NCI-H146 treated with DMSO at 0.1 percent for 48 hours (cell line): Measurements from ENCODE around the gene ZNF655.
"Not testable (repeated sequence)": the region's sequence is repeated elsewhere in the genome, so short reads cannot be mapped to it uniquely, and the experiment has no call there.

ENCODE experiments used
- DNase-seq: peaks from one replicate; lab custom pipeline; 2025; ENCODE audit not compliant: unreplicated experiment; lab: John Stamatoyannopoulos, UW

ZNF655 gene

DNA sequence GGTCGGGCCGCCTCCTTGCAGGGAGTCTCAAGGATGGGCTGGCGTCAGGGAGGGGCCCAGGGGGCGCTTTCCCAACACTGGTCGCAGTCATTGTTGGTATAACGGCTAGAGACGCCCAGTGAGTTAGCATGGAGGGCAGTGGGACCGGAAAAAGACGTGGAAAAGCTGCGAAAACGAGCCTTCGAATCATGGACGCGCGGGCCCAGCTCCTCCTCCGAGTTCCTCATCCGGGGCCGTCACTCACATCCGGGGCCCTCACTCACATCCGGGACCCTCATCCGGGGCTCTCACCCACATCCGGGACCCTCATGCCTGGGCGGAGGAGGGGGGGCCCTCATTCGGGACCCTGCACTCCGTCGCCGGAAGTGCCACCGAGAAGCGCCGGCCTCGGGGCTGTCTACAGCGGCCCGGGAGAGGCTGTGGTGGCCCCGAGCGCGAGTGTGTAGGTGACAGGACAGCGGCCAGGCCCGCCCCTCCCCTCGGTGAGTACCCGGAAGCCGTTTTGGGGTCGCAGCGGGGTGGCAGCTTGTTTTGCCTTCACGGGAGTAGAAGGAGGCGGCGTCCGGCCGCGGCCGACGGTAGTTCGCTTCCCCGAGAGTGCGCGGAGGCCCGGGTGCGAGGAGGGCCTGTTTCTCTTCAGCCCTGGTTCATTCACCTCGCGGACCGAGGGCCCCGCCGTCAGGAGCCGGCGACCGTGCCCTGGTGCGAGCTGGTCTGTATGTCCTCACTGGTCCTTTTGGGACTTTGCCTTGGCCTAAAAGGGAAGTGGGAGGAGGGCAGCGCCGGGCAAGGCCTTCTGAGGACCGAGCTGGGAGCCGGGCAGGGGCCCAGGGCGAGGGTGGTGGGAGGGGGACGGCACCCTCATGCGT lies at the start of gene ZNF655:
Gene ZNF655 (plus strand): TSS at position 337 of the 869 bp plus-strand sequence. CDS start 1,918 bp downstream, outside the sequence.
- DNase-seq, result peak; percentile 69

DNA sequence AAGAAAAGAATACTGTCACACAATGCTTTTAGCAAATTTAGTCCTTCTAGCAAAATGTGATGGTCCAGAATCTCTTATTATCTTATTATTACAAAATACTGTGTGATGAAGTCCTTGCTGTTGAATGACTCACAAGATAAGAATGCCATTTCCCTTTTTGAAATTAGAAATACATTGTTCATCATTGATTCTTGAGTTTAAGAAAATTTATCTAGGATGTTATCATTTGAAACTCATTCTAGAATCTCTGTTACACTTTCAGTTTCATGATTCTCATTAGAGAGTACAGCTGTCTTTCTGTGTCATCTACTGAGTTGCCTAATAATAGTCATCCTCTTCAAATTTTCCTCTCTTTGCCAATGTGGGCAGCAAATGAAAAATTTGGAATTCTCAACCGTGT lies 44.4 kb upstream of the ZNF655 start:
- DNase-seq, result no peak

GRCh38 chr7:99521399-99521798 lies 37.0 kb upstream of the ZNF655 start:
- no peak for DNase-seq

DNA sequence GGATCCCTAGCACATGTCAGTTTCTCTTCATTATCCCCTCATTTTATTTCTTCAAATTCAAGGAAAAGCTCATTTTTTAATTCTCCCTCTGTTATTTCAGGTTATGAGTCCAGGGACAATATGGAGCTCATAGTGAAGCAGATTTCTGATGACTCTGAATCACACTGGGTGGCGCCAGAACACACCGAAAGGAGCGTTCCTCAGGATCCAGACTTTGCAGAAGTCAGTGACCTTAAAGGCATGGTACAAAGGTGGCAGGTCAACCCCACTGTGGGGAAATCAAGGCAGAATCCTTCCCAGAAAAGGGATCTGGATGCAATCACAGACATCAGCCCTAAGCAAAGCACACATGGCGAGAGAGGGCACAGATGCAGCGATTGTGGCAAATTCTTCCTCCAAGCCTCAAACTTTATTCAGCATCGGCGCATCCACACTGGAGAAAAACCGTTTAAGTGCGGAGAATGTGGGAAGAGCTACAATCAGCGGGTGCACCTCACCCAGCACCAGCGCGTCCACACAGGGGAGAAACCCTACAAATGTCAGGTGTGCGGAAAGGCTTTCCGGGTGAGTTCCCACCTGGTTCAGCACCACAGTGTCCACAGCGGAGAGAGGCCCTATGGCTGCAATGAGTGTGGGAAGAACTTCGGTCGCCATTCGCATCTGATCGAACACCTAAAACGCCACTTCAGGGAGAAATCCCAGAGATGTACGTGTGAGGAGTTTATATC lies 32.6 kb upstream of the ZNF655 start:
- DNase-seq, result no peak

DNA sequence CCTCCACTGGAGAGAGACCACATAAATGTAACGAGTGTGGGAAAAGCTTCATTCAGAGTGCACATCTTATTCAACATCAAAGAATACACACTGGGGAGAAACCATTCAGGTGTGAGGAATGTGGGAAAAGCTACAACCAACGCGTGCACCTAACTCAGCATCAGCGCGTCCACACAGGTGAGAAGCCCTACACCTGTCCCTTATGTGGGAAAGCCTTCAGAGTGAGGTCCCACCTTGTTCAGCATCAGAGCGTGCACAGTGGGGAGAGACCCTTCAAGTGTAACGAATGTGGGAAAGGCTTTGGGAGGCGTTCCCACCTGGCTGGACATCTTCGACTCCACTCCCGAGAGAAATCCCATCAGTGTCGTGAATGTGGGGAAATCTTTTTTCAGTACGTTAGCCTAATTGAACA lies 27.1 kb upstream of the ZNF655 start:
- no peak for DNase-seq

- no peak for DNase-seq
Observed at GRCh38 chr7:99535667-99536066, 22.8 kb upstream of the ZNF655 start.

DNA sequence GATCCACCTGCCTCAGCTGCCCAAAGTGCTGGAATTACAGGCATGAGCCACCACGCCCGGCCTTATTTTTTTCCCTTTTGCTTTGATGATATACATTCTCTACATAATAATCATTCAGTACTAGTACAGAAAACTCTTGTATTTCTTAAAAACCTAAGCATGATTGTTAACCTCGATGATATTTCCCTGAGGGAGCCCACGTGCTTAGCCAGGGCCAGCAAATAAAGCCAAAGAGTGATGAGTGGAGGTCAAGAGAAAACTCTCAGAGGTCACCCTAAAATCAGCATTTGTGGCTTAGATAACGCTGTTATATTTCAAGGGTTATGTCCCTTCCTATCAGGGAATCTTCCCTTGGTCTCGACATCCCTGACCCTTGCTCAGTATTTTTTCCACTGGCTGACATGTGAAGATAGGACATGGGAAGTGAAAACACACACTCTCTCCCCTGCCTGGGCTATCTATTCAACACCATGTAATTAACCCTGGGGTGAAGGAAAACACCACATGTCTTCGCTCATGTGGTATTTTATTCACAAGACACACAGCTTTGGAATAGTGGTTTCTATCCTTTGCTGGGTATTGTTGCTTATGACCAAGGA lies 19.1 kb upstream of the ZNF655 start:
- DNase-seq, result no peak

GRCh38 chr7:99540542-99540941 lies 17.9 kb upstream of the ZNF655 start:
- no peak for DNase-seq

- no peak for DNase-seq
Observed at GRCh38 chr7:99541212-99541611, 17.2 kb upstream of the ZNF655 start.

- no peak for DNase-seq
Observed at GRCh38 chr7:99543081-99543671, 15.3 kb upstream of the ZNF655 start.

DNA sequence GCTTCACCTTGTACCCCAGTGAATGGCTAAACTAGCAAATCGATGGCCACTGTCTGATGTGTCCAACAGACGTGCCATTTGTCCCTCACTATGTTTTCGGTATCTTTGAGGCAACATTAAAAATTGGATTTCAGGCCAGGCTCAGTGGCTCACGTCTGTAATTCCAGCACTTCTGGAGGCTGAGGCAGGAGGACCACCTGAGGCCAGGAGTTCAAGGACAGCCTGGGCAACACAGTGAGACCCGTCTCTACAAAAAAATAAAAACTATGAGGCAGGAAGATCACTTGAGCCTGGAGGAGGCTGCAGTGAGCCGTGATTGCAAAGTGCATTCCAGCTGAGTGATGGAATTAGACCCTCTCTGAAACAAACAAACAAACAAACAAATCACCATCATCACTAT lies 14.5 kb upstream of the ZNF655 start:
- DNase-seq, result no peak

DNA sequence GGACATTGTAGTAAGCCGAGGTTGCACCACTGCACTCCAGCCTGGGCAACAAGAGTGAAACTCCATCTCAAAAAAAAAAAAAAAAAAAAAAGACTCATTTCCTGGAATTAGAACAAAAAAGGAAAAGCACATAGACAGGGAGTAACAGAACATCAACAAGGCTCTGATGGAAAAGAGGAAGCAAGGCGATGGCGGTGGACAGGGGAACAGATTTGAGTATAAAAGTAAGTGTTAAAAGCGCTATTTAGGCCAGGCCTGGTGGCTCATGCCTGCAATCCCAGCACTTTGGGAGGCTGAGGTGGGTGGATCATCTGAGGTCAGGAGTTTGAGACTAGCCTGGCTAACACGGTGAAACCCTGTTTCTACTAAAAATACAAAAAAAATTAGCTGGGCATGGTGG lies 13.1 kb upstream of the ZNF655 start:
- not testable (repeated sequence) for DNase-seq

- DNase-seq, result not testable (repeated sequence)
Observed at GRCh38 chr7:99549545-99549944, 8.9 kb upstream of the ZNF655 start.

GRCh38 chr7:99551334-99551733 lies 7.1 kb upstream of the ZNF655 start:
- DNase-seq, result no peak

DNA sequence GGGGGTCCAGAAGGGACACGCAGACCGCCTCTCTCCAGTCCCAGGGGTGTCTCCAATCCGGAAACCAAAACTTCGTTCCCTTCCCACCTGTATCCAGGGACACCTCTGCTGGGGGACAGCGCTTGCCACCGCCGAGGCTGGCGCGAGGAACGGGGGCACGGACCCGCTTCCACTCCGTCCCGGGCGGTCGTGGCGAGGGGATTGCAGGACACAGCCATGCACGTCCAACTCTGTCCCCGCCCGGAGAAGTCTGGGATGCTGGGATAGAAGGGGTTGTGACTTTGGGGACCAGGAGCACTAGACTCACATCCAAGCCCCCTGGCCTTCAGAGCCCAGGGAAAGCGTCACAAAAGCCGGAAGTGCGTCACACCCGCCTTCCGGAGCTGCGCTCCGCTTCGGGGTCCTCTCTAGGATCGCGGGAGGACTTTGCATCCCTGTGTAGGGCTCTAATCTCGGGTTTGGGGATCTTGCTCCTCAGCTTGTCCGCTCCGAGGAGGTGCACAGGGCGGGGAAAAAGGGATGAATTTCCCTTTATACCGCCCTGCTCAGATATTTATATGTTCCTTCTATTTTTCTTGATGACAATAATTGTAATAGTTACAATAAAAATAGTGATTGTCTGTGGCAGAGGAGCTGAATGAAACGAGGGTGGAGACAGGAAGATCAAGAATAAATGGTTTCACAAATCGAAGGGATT lies 6.5 kb upstream of the ZNF655 start, which contains the start of gene FAM200A:
Gene FAM200A (minus strand): TSS at position 348 of the 697 bp plus-strand sequence. CDS start 3,707 bp downstream, outside the sequence.
- peak; percentile 68 for DNase-seq

GRCh38 chr7:99553039-99553438 lies 5.4 kb upstream of the ZNF655 start:
- no peak for DNase-seq

- DNase-seq, result no peak
Observed at GRCh38 chr7:99554939-99555338, 3.5 kb upstream of the ZNF655 start.

DNA sequence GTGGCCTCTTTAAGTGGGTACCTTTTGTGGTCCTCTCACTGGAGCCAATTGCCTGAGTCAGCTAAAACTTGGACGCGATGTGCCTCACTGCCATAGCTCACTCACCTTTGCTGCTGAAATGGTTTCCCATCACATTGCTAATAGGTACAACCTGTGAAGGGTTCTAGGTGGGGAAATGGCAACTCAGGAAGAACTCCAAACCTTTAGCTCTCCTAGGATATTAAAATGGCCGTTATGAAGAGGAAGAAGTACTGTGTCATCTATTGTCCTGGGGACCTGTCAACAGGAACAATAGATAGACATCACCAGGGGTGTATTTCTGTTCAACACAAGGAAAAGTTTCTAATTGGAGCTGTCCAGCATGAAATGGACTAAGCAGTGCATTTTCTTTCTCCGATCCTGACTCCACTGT lies 1.2 kb upstream of the ZNF655 start:
- DNase-seq, result no peak

DNA sequence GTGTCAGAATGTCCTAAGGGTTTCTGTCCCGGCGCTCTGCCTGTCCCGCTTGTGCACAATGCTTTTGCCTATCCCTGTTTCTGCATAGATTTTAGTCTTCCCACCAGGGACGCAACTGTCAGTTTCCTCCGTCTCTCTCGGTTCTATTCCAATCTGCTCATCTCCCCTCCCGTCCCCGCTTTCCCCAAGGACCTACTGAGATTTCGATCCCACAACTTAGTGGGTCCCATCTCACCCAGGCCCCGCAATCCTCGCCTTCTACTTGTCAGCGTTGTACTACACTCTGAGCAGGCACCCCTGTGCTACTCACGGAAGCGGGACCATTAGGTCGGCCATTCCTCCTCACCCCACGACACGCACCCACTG lies 519 bp upstream of the ZNF655 start:
- DNase-seq, result no peak

DNA sequence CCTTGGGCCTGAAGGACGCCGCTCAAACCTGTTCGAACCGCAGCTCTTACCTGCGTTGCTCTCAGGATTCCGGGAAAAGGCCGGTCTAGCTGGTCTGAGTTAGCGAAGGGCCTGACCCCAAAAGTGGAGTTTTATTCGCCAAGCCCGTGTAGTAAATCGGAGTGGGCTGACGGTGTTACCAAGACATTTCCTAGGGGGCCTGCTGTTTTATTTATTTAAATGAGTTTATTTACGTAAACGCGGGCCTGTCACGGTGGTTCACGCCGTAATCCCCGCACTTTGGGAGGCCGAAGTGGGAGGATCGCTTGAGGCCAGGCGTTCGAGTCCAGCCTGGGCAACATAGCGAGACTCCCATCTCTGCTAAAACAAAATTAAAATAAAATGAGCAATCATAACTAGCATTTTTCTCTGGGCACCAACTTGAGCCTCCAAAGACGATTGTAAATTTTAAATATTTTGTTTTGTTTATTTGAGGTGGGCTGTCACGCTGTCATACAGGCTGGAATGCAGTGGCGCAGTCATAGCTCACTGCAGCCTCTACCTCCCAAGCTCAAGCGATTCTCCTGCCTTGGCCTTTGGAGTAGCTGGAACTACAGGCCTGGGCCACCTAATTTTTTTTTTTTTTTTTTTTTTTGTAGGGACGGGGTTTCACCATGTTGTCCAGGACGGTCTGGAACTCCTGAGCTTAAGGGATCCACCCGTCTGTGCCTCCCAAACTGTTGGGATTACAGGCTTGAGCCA lies 903 bp downstream of the ZNF655 start:
- no peak for DNase-seq
